Fibroblast of pulmonary artery (primary cell): ENCODE results near the gene COPG2.

Source experiments
- DNase-seq: peaks from one replicate; pipeline ENCODE4 v3.0.0-alpha.2; 2010; ENCODE audit warnings: low read depth
- H3K4me3 ChIP-seq: replicated peaks from 2 replicates; pipeline ENCODE4 v1.5.1; 2011; ENCODE audit warnings: low read depth, mild to moderate bottlenecking, control low read depth, low read length, moderate library complexity
- CTCF ChIP-seq: IDR thresholded peaks from 2 replicates; pipeline ENCODE4 v1.5.1; 2011; ENCODE audit warnings: mild to moderate bottlenecking, control low read depth, low read length, inconsistent platforms; ENCODE audit errors: missing control alignments

The COPG2 gene

GRCh38 chr7:130650611-130651120 is 17.9 kb downstream of the COPG2 start:
- H3K4me3 ChIP-seq = no peak overlapping the region
- no peak for DNase-seq
- TF ChIP-seq CTCF = no peak

GRCh38 chr7:130649004-130649790 is 19.4 kb downstream of the COPG2 start:
- H3K4me3 ChIP-seq = no peak overlapping the region
- peak; percentile 33 for DNase-seq
- TF ChIP-seq CTCF = no peak

GRCh38 chr7:130648580-130648979 is 20.0 kb downstream of the COPG2 start:
- no peak for DNase-seq
- no peak overlapping the region for H3K4me3 ChIP-seq
- no peak for TF ChIP-seq CTCF

GRCh38 chr7:130642383-130642782 is 26.2 kb downstream of the COPG2 start:
- no peak overlapping the region for H3K4me3 ChIP-seq
- DNase-seq = no peak
- no peak for TF ChIP-seq CTCF

DNA sequence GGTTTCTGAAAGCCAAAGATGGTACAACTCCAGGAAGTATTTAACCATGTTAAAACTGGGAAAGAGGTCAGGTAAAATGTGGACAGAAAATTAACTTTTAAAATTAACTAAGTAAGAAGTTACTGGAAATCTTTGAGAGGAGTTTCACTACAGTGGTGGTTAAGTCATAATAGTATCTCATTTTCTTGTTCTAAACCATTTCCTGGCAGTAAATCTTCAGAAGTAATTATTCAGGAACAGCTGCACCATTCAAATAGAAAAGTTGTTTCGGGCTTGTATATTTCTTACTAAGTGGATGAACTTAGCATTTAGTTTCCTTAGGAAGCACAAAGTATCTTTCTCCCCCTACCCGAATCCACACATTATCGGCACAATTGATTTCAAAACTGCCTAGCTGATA is 27.1 kb downstream of the COPG2 start:
- H3K4me3 ChIP-seq = no peak overlapping the region
- no peak for DNase-seq
- TF ChIP-seq CTCF = no peak

- DNase-seq = no peak
- H3K4me3 ChIP-seq = no peak overlapping the region
- no peak for TF ChIP-seq CTCF
Measured at GRCh38 chr7:130641040-130641439, 27.5 kb downstream of the COPG2 start.

DNA sequence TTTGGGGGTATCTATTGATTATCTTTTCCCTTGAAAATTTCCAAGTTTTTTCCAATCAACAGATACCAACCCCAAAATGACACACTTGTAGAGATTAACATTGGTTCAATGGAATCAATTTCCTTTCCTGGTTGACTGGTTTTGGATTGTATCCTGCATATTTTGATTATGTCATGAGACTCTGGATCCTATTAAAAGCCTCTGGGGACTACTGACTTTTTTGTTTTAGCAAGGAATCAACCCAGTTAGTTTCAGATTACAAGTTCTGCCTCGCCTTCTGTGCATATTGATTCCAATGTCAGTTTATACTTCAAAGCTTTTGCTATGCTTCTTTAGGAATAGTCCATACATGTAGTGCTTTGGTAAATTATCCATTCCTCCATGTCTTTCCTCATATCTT is 29.2 kb downstream of the COPG2 start:
- no peak for TF ChIP-seq CTCF
- no peak overlapping the region for H3K4me3 ChIP-seq
- no peak for DNase-seq
